Chondrocyte (in vitro differentiated cells): Measurements from ENCODE around the gene SETBP1. TPM values are rescaled to one million over a fixed set of nuclear protein-coding genes. Genes with fewer than 3 reads are reported as not detected.
A peak's percentile ranks its signal among the peaks of the same experiment; 100 is the strongest.

Source experiments
- DNase-seq: peaks from one replicate; pipeline ENCODE4 v3.0.0; 2021; ENCODE audit warnings: mixed read lengths, low spot score
- H3K27ac Mint-ChIP-seq: one replicate; pipeline ENCODE4 v1.8.0; 2021; ENCODE audit warnings: mild to moderate bottlenecking, moderate library complexity, mixed read lengths; ENCODE audit not compliant: unreplicated experiment
- H3K27me3 Mint-ChIP-seq: 2 replicates; pipeline ENCODE4 v1.8.0; 2021; ENCODE audit warnings: low read depth, mixed read lengths
- H3K36me3 Mint-ChIP-seq: 2 replicates; pipeline ENCODE4 v1.8.0; 2021; ENCODE audit warnings: low read depth, mixed read lengths
- H3K4me1 Mint-ChIP-seq: 2 replicates; pipeline ENCODE4 v1.8.0; 2021; ENCODE audit warnings: low read depth, mild to moderate bottlenecking, mixed read lengths
- H3K4me3 Mint-ChIP-seq: one replicate; pipeline ENCODE4 v1.8.0; 2021; ENCODE audit warnings: mild to moderate bottlenecking, moderate library complexity, mixed read lengths; ENCODE audit not compliant: unreplicated experiment
- H3K9me3 Mint-ChIP-seq: 2 replicates; pipeline ENCODE4 v1.8.0; 2021; ENCODE audit warnings: low read depth, mixed read lengths
- total RNA-seq: library from RNA; stranded (reverse); gene quantifications from 3 replicates; pipeline ENCODE4 v1.2.1, GENCODE V29; 2021
- TF ChIP-seq, protein P1 (sequence below): fragments of 200-600 bp; sonication (generic); IDR thresholded peaks from 2 replicates; pipeline ENCODE4 v1.5.0; 2021; ENCODE audit warnings: antibody characterized with exemption, mild to moderate bottlenecking, moderate library complexity

Gene SETBP1
- total RNA-seq, 1 donor from 2014 or later = 29.3 TPM

DNA sequence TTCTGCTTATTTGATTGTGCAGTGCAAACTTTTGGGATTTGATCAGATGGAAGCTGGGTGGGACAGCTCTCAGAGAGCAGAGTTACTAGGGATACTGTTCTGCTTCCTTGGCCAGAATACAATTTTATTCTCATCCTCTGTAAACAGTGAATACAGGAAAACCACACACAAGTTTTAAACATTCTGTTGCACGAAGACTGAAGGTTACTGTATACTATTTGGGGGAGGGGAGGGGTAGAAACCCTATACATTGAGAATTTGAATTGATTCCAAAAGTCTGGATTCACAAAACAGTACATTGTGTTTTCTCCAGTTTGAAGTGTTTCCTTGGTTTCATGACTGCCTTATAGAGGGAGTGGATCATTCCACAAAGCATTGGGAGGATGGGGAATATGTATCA, 149.9 kb downstream of the SETBP1 start:
- TF ChIP-seq, protein P1, sequence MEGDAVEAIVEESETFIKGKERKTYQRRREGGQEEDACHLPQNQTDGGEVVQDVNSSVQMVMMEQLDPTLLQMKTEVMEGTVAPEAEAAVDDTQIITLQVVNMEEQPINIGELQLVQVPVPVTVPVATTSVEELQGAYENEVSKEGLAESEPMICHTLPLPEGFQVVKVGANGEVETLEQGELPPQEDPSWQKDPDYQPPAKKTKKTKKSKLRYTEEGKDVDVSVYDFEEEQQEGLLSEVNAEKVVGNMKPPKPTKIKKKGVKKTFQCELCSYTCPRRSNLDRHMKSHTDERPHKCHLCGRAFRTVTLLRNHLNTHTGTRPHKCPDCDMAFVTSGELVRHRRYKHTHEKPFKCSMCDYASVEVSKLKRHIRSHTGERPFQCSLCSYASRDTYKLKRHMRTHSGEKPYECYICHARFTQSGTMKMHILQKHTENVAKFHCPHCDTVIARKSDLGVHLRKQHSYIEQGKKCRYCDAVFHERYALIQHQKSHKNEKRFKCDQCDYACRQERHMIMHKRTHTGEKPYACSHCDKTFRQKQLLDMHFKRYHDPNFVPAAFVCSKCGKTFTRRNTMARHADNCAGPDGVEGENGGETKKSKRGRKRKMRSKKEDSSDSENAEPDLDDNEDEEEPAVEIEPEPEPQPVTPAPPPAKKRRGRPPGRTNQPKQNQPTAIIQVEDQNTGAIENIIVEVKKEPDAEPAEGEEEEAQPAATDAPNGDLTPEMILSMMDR = no peak
- peak overlapping the region; percentile 75 for H3K27ac Mint-ChIP-seq
- DNase-seq = no peak

DNA sequence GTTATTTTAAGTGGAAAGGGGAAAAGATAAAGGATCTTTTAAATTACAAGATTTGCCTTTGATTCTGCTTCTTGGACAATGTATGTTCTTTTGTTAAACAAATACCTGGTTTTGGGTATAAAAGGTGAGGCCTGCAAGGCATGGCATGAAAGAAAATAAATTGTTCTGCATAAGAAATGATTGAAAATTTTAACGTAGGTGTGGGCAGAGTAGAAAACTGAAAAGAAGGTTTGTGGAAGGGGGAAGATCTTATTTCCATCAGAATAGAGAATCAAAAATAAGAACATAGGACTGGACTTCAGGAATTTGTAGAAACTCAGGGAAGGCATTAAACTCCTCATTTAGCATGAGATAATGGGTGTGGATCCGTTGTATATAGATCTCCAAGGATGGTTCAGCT, 153.1 kb downstream of the SETBP1 start:
- Mint-ChIP-seq H3K4me3 (no peak overlapping the region), H3K9me3 (no peaks in the 10 kb centered on the region), H3K27ac (no peak overlapping the region), H3K4me1 (peaks cover 68% of the 10 kb centered on the region), H3K36me3 (no peaks in the 10 kb centered on the region), H3K27me3 (no peaks in the 10 kb centered on the region)
- TF ChIP-seq, protein P1 = no peak
- no peak for DNase-seq

More for the DNA sequence above, 149.9 kb downstream of the SETBP1 start:
- Mint-ChIP-seq H3K4me1 (peaks cover 76% of the 10 kb centered on the region), H3K36me3 (no peaks in the 10 kb centered on the region), H3K4me3 (no peak overlapping the region), H3K27me3 (no peaks in the 10 kb centered on the region), H3K9me3 (no peaks in the 10 kb centered on the region)

DNA sequence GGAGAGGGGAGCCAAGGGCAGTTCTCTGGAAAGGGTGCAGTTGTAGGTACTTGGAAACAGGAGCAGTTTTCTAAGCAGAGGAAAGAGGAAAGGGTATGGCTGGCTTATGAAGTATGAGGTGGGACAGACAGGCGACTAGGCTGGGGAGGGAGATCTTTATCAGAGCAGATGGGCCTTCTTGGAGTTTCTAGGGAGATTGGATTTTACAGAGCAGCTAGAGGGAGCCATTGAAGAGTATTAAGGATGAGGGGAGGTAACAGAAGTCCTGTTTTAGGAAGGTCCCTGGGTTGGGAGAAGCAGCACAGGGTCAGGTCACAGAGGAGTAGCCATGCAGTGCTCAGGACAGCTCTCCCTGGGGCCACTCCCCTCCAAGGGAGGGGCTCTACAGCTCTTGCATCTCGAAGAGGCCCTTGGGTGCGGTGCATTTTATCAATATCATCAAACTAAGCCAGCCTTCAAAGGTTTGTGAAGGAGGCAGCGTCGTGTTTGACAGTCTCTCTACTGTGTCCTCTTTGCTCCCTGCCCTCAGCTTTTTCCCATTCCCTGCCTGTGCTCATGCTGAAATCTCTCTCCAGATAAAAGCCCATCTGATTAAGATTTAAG, 154.3 kb downstream of the SETBP1 start:
- Mint-ChIP-seq H3K4me3 (no peak overlapping the region), H3K27me3 (no peaks in the 10 kb centered on the region), H3K27ac (peak overlapping the region; percentile 64), H3K4me1 (peaks cover 66% of the 10 kb centered on the region), H3K9me3 (no peaks in the 10 kb centered on the region), H3K36me3 (no peaks in the 10 kb centered on the region)
- DNase-seq = no peak
- TF ChIP-seq, protein P1 = peak; percentile 19

DNA sequence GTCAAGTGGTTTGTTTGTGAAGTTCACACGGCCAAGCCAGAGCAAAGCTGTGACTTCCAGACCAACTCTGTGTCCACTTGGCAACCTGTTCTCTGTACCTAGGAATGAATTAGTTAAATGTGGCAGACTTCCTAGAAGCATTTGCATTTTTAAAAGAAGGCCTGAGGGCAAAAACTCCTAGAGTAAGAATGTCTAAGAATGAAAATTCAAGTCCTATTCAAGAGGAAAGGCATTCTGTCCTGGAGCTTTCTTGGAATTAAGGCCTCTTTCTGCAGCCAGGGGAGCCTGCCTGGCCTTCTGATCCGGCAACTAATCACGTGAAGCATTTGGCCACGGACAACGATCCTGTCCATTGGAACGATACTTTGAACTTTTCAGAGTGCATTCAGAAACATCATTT, 155.0 kb downstream of the SETBP1 start:
- H3K27me3 Mint-ChIP-seq = no peaks in the 10 kb centered on the region
- H3K36me3 Mint-ChIP-seq = no peaks in the 10 kb centered on the region
- TF ChIP-seq, protein P1 = no peak
- no peaks in the 10 kb centered on the region for H3K9me3 Mint-ChIP-seq
- peaks cover 64% of the 10 kb centered on the region for H3K4me1 Mint-ChIP-seq
- no peak overlapping the region for H3K4me3 Mint-ChIP-seq
- H3K27ac Mint-ChIP-seq = peak overlapping the region; percentile 52
- DNase-seq = no peak

DNA sequence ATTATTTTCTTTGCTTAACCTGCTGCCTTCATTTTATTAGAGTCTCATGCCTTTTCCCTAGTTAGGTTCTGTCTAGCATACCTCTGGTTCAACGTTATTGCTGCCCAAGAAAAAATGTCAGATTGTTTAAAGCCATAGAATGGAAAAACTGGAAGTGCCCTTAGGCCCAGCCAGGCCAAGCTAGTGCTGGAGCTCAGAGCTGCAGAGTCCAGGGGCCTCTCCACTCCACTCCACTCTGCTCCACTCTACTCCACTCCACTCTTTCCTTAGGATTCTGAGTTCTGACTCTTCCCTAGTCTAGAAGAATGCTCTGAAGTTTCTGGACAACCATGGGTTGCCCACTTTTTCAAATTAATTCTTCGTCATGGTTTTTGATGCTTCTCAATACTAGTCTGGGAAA, 155.6 kb downstream of the SETBP1 start:
- Mint-ChIP-seq H3K4me1 (peaks cover 58% of the 10 kb centered on the region), H3K9me3 (no peaks in the 10 kb centered on the region), H3K36me3 (no peaks in the 10 kb centered on the region), H3K4me3 (no peak overlapping the region), H3K27ac (peak overlapping the region; percentile 53), H3K27me3 (no peaks in the 10 kb centered on the region)
- TF ChIP-seq, protein P1 = no peak
- no peak for DNase-seq
